Keratinocyte (primary cell): ENCODE results near the gene EHD3. TPM values are rescaled to one million over a fixed set of nuclear protein-coding genes. Genes with fewer than 3 reads are reported as not detected.

Experiments
- DNase-seq: peaks from one replicate; pipeline ENCODE4 v3.0.0-alpha.2; 2011; ENCODE audit warnings: low read depth, missing footprints, low spot score
- FAIRE-seq: peaks from 2 replicates; lab custom pipeline; 2011; peaks lifted over from hg19 to GRCh38; lab: Jason Lieb, UNC
- H2AFZ ChIP-seq: 2 replicates; pipeline ENCODE4 v1.6.0; 2012; ENCODE audit warnings: low read length, control low read depth, inconsistent platforms; ENCODE audit not compliant: control insufficient read depth
- H3K27ac ChIP-seq: 2 replicates; pipeline ENCODE4 v1.5.1; 2011; ENCODE audit warnings: low read length; ENCODE audit not compliant: control insufficient read depth, insufficient read depth
- H3K27me3 ChIP-seq: 3 replicates; pipeline ENCODE4 v1.6.0; 2011; ENCODE audit warnings: low read length; ENCODE audit not compliant: control insufficient read depth, insufficient read depth; ENCODE audit errors: extremely low read depth
- H3K36me3 ChIP-seq, 2 experiments: 2 replicates in 1 of 2; 3 replicates in 1 of 2; pipeline ENCODE4 v1.5.1; 2011; ENCODE audit warnings: low read length in 2 of 2, mild to moderate bottlenecking in 1 of 2; ENCODE audit not compliant: control insufficient read depth in 2 of 2, insufficient read depth in 2 of 2; ENCODE audit errors: extremely low read depth in 1 of 2
- H3K4me1 ChIP-seq: 3 replicates; pipeline ENCODE4 v1.5.1; 2011; ENCODE audit warnings: low read length; ENCODE audit not compliant: control insufficient read depth, insufficient read depth; ENCODE audit errors: extremely low read depth
- H3K4me2 ChIP-seq: 3 replicates; pipeline ENCODE4 v1.6.0; 2011; ENCODE audit warnings: low read depth, low read length; ENCODE audit not compliant: control insufficient read depth, insufficient read depth; ENCODE audit errors: extremely low read depth
- H3K4me3 ChIP-seq, 3 experiments: fragments of 200-600 bp in 1 of 3; sonication (generic) in 1 of 3; 2 replicates in 2 of 3; 3 replicates in 1 of 3; pipeline ENCODE4 v1.5.1; 2011 to 2016; ENCODE audit warnings: low read length in 3 of 3, mild to moderate bottlenecking in 3 of 3, control low read depth in 2 of 3, inconsistent platforms in 1 of 3, low read depth in 1 of 3, mixed read lengths in 1 of 3, mixed run types in 1 of 3, moderate library complexity in 1 of 3; ENCODE audit not compliant: control insufficient read depth in 2 of 3, insufficient read depth in 2 of 3; ENCODE audit errors: extremely low read depth in 1 of 3
- H3K79me2 ChIP-seq: 2 replicates; pipeline ENCODE4 v1.6.0; 2012; ENCODE audit warnings: low read length; ENCODE audit not compliant: control insufficient read depth, insufficient read depth
- H3K9ac ChIP-seq: 3 replicates; pipeline ENCODE4 v1.6.0; 2011; ENCODE audit warnings: low read length; ENCODE audit not compliant: control insufficient read depth, insufficient read depth; ENCODE audit errors: extremely low read depth
- H3K9me1 ChIP-seq: 3 replicates; pipeline ENCODE4 v1.6.0; 2011; ENCODE audit warnings: low read length; ENCODE audit not compliant: control insufficient read depth, insufficient read depth; ENCODE audit errors: extremely low read depth
- H3K9me3 ChIP-seq: 2 replicates; pipeline ENCODE4 v1.5.1; 2012; ENCODE audit warnings: low read depth, low read length; ENCODE audit not compliant: control insufficient read depth
- H4K20me1 ChIP-seq: 3 replicates; pipeline ENCODE4 v1.6.0; 2011; ENCODE audit warnings: low read length; ENCODE audit not compliant: control insufficient read depth, insufficient read depth; ENCODE audit errors: extremely low read depth
- CTCF ChIP-seq, 3 experiments: IDR thresholded peaks in 1 of 3; conservative IDR thresholded peaks in 1 of 3; optimal IDR thresholded peaks in 1 of 3; 2 replicates in 2 of 3; 3 replicates in 1 of 3; pipeline versions ENCODE3 to v1.5.1; 2011; ENCODE audit warnings: low read length in 3 of 3, mild to moderate bottlenecking in 3 of 3, moderate library complexity in 2 of 3, control low read depth in 1 of 3, inconsistent platforms in 1 of 3; ENCODE audit not compliant: insufficient read depth in 2 of 3; ENCODE audit errors: extremely low read depth in 1 of 3
- EZH2 ChIP-seq: IDR thresholded peaks from one replicate; pipeline ENCODE4 v1.6.1; 2012; ENCODE audit warnings: inconsistent platforms, mild to moderate bottlenecking, low read length, moderate library complexity
- dilution Hi-C: fragments of 300-500 bp; cut with MboI; formaldehyde crosslinking; loops from one replicate; pipeline ENCODE4 v1.7.0; 2020; ENCODE audit warnings: low sequenced_read_pairs; ENCODE audit not compliant: extremely low pct_ligation_motif_present
- polyA plus RNA-seq, 5 experiments: library from polyadenylated mRNA; depleted of rRNA in 3 of 5; stranded (reverse) in 3 of 5; stranded (forward) in 1 of 5; unstranded in 1 of 5; fragments of >200 nt; gene quantifications; 1 replicate in 1 of 5; 2 replicates in 3 of 5; 3 replicates in 1 of 5; pipeline versions ENCODE4 v1.2.1 to v1.2.3, GENCODE V29; 2011 to 2012; ENCODE audit warnings: missing spikeins in 2 of 5, low read depth in 1 of 5, low replicate concordance in 1 of 5

EHD3 gene
- polyA plus RNA-seq, 1 donor (not counting 4 experiments of a cell fraction or from before 2014, with no cell fraction given) = 5.1 TPM

GRCh38 chr2:31253356-31254131, 19.6 kb downstream of the EHD3 start:
- H3K4me3 ChIP-seq = no peak overlapping the region
- H3K79me2 ChIP-seq = no peaks in the 10 kb centered on the region
- DNase-seq (peak; percentile 61), FAIRE-seq (peak; percentile 86)
- H4K20me1 ChIP-seq = peaks cover 3% of the 10 kb centered on the region
- H3K9ac ChIP-seq = peak overlapping the region; percentile 19
- H3K27me3 ChIP-seq = no peaks in the 10 kb centered on the region
- H3K9me3 ChIP-seq = no peaks in the 10 kb centered on the region
- H3K36me3 ChIP-seq = no peaks in the 10 kb centered on the region
- peak overlapping the region; percentile 64 for H3K4me2 ChIP-seq
- peaks cover 2% of the 10 kb centered on the region for H3K9me1 ChIP-seq
- peaks cover 28% of the 10 kb centered on the region for H3K4me1 ChIP-seq
- peak in 2 of 3 experiments; percentile 17 to 26 for TF ChIP-seq CTCF (optimal IDR thresholded peaks at IDR 0.05 in 1 of 3, IDR thresholded peaks at IDR 0.05 in 1 of 3, conservative IDR thresholded peaks at IDR 0.05 in 1 of 3; ENCODE audit: extremely low read depth in 1 of 3, insufficient read depth in 2 of 3, low read length in 3 of 3)
- TF ChIP-seq EZH2 = no peak
- dilution Hi-C loops = no loop called here
- H3K27ac ChIP-seq = peak overlapping the region; percentile 24
- H2AFZ ChIP-seq = peak overlapping the region; percentile 34

- DNase-seq (no peak), FAIRE-seq (peak; percentile 41)
- H3K4me3 ChIP-seq = no peak overlapping the region
- no peaks in the 10 kb centered on the region for H3K79me2 ChIP-seq
- H3K4me2 ChIP-seq = peak overlapping the region; percentile 64
- dilution Hi-C loops = no loop called here
- no peaks in the 10 kb centered on the region for H3K9me3 ChIP-seq
- peak overlapping the region; percentile 19 for H3K9ac ChIP-seq
- H3K9me1 ChIP-seq = peaks cover 2% of the 10 kb centered on the region
- peak overlapping the region; percentile 24 for H3K27ac ChIP-seq
- H3K4me1 ChIP-seq = peaks cover 28% of the 10 kb centered on the region
- H3K27me3 ChIP-seq = no peaks in the 10 kb centered on the region
- TF ChIP-seq CTCF (optimal IDR thresholded peaks at IDR 0.05 in 1 of 3, IDR thresholded peaks at IDR 0.05 in 1 of 3, conservative IDR thresholded peaks at IDR 0.05 in 1 of 3; ENCODE audit: extremely low read depth in 1 of 3, insufficient read depth in 2 of 3, low read length in 3 of 3) (no peak), EZH2 (no peak)
- H2AFZ ChIP-seq = peak overlapping the region; percentile 22
- peaks cover 3% of the 10 kb centered on the region for H4K20me1 ChIP-seq
- no peaks in the 10 kb centered on the region for H3K36me3 ChIP-seq
These were observed 20.6 kb downstream of the EHD3 start for GRCh38 chr2:31254237-31255203.
